Measurements from ENCODE around the gene PIGC. TPM values are rescaled to one million over a fixed set of nuclear protein-coding genes. Genes with fewer than 3 reads are reported as not detected.

The PIGC gene
- total and polyA plus RNA-seq, 4 experiments from 2014 or later = 48.9 to 132 (median 79.2) TPM

DNA sequence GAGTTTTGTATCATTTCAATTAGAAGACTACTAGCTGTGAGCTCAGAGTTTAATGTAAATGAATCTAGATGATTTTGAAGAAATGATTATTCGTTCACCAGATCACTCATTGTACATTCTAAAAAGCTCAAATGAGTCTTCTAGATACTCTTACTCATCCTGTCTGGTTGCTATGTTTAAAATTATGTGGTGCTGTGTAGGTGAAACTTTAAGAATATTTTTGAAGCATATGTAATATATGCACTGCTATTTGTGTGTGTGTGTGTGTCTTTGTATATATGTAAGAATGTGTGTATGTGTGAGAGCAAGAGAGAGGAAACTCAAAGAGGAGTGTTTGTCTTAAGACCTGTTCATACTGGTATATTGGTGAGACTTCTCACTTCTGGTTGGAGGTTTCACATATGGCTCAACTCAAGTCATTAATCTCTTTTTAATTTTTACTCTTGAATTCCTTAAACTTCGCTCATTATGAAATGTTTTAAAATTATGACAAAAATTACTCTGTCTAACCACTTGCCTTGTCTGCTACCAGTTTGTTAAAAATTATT, 32.0 kb downstream of the PIGC start:
- intact Hi-C loops (cut with micrococcal nuclease) = no loop called here
- no peak for DNase-seq
- no peaks in the 10 kb centered on the region for H3K4me1 ChIP-seq (ENCODE audit: insufficient read depth, low read length)
- no peaks in the 10 kb centered on the region for H3K27me3 Mint-ChIP-seq
- H3K9me3 ChIP-seq (ENCODE audit: control insufficient read depth in 1 of 2, low read length in 2 of 2) = no peaks in the 10 kb centered on the region
- no peak overlapping the region for H3K4me3 ChIP-seq (ENCODE audit: low read length in 2 of 2)
- POLR2A ChIA-PET (ENCODE audit: partially characterized antibody) = no interaction called here
- no peak overlapping the region for H3K27ac Mint-ChIP-seq
- CTCF ChIA-PET (ENCODE audit: partially characterized antibody) = interaction anchor here (1.0 to 1.8 kb wide), 2 partner anchors 12 to 37 kb away, joined by 3 to 8 read pairs; no protein-coding TSS in a partner anchor
- no peak overlapping the region for H3K27ac ChIP-seq (ENCODE audit: low read depth, low read length)
- H3K36me3 ChIP-seq (ENCODE audit: insufficient read depth, low read length) = no peaks in the 10 kb centered on the region
- H3K36me3 Mint-ChIP-seq = peaks cover 5 to 24% of the 10 kb centered on the region in 2 donors
- H3K27me3 ChIP-seq (ENCODE audit: insufficient read depth, low read length) = no peaks in the 10 kb centered on the region
- H3K4me1 Mint-ChIP-seq = no peaks in the 10 kb centered on the region
- no peak overlapping the region for H3K4me3 Mint-ChIP-seq
- H3K9me3 Mint-ChIP-seq = peaks cover 0 to 2% (median 0%) of the 10 kb centered on the region in 8 donors

DNA sequence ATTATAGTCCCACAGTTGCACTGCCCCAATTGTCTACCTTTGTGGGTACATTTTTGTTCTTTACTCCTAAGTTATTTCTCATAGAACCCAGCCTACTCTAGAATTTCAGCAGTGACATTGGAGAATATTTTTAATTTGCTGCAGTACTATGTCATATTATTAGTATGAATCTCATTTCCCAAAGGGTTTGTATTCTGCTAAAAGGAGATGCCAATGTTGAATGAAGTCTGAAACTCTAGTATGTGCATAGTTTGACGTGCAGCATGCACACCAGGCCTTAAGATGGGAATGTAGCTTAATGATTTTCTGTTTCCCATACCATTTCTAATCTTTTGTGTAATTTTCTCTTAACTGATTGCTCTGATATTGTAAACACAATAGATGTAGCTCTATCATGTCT, 33.8 kb downstream of the PIGC start:
- no peaks in the 10 kb centered on the region for H3K36me3 ChIP-seq (ENCODE audit: insufficient read depth, low read length)
- H3K27ac ChIP-seq (ENCODE audit: low read depth, low read length) = no peak overlapping the region
- no peak overlapping the region for H3K4me3 Mint-ChIP-seq
- H3K9me3 ChIP-seq (ENCODE audit: control insufficient read depth in 1 of 2, low read length in 2 of 2) = no peaks in the 10 kb centered on the region
- H3K27me3 Mint-ChIP-seq = no peaks in the 10 kb centered on the region
- no peaks in the 10 kb centered on the region for H3K4me1 ChIP-seq (ENCODE audit: insufficient read depth, low read length)
- H3K4me1 Mint-ChIP-seq = no peaks in the 10 kb centered on the region
- intact Hi-C loops (cut with micrococcal nuclease) = no loop called here
- CTCF ChIA-PET (ENCODE audit: partially characterized antibody) = interaction anchor here (1.1 to 1.8 kb wide), 2 partner anchors 10 to 18 kb away, joined by 3 to 8 read pairs; no protein-coding TSS in a partner anchor
- peaks cover 0 to 2% (median 0%) of the 10 kb centered on the region in 8 donors for H3K9me3 Mint-ChIP-seq
- H3K27me3 ChIP-seq (ENCODE audit: insufficient read depth, low read length) = no peaks in the 10 kb centered on the region
- no peak for DNase-seq
- H3K36me3 Mint-ChIP-seq = peaks cover 5 to 17% of the 10 kb centered on the region in 2 donors
- no peak overlapping the region for H3K27ac Mint-ChIP-seq
- POLR2A ChIA-PET (ENCODE audit: partially characterized antibody) = no interaction called here
- no peak overlapping the region for H3K4me3 ChIP-seq (ENCODE audit: low read length in 2 of 2)

DNA sequence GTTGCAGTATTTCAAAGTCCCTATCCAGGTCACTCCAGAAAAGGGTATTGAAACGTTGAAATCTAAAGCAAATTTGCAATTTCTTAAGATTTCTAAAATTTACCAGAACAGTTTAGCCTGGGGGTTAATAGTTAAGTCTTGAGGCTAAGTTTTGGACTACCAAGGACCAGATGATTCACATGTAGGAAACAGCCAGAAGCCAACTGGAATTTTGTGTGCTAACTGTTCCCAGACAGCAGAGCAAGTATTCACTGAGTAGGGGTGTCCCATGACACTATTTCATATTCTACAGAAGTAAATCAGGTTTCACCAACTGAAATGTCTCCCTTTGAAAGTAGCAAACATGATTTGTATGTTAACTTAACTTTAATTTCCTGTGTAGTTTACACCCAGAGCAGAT, 34.9 kb downstream of the PIGC start:
- peaks cover 0 to 2% (median 0%) of the 10 kb centered on the region in 8 donors for H3K9me3 Mint-ChIP-seq
- Histone ChIP-seq H3K27me3 (ENCODE audit: insufficient read depth, low read length) (no peaks in the 10 kb centered on the region), H3K36me3 (ENCODE audit: insufficient read depth, low read length) (no peaks in the 10 kb centered on the region), H3K4me3 (ENCODE audit: low read length in 2 of 2) (no peak overlapping the region), H3K27ac (ENCODE audit: low read depth, low read length) (no peak overlapping the region), H3K4me1 (ENCODE audit: insufficient read depth, low read length) (no peaks in the 10 kb centered on the region), H3K9me3 (ENCODE audit: control insufficient read depth in 1 of 2, low read length in 2 of 2) (no peaks in the 10 kb centered on the region)
- H3K27me3 Mint-ChIP-seq = no peaks in the 10 kb centered on the region
- no peaks in the 10 kb centered on the region for H3K4me1 Mint-ChIP-seq
- peaks cover 5 to 15% of the 10 kb centered on the region in 2 donors for H3K36me3 Mint-ChIP-seq
- ChIA-PET POLR2A (ENCODE audit: partially characterized antibody) (no interaction called here), CTCF (ENCODE audit: partially characterized antibody) (interaction anchor here (1.2 to 1.3 kb wide), 2 partner anchors 17 to 406 kb away, joined by 3 read pairs; no protein-coding TSS in a partner anchor)
- no peak overlapping the region for H3K4me3 Mint-ChIP-seq
- intact Hi-C loops (cut with micrococcal nuclease) = no loop called here
- DNase-seq = no peak
- H3K27ac Mint-ChIP-seq = no peak overlapping the region

DNA sequence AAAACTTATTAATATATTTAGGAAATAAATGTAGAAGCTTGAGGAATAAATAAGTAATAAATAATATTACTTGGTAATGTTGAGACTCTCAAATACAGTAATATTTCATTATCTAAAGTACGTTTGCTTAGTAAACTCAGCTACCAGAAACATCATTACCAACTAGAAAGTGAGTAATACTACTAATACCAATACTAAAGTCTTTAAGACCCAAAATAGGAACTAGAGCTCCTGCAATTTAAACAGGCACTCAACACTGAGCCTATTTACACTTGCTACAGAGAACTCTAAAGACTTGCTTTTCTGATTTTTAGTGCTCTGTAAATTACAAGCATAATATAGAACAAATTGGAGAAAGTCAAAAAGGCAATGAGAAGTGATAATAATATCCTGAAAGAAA, 36.9 kb downstream of the PIGC start:
- intact Hi-C loops (cut with micrococcal nuclease) = no loop called here
- no peak for DNase-seq
- H3K4me3 Mint-ChIP-seq = no peak overlapping the region
- no peak overlapping the region for H3K27ac Mint-ChIP-seq
- H3K9me3 Mint-ChIP-seq = no peaks in the 10 kb centered on the region
- H3K36me3 ChIP-seq (ENCODE audit: insufficient read depth, low read length) = no peaks in the 10 kb centered on the region
- H3K36me3 Mint-ChIP-seq = peaks cover 0 to 1% of the 10 kb centered on the region in 2 donors
- H3K27ac ChIP-seq (ENCODE audit: low read depth, low read length) = no peak overlapping the region
- no peak overlapping the region for H3K4me3 ChIP-seq (ENCODE audit: low read length in 2 of 2)
- ChIA-PET CTCF (ENCODE audit: partially characterized antibody) (no interaction called here), POLR2A (ENCODE audit: partially characterized antibody) (interaction anchor here (0.9 kb wide), 1 partner anchor 9 kb away, joined by 3 read pairs; no protein-coding TSS in a partner anchor)
- H3K9me3 ChIP-seq (ENCODE audit: control insufficient read depth in 1 of 2, low read length in 2 of 2) = no peaks in the 10 kb centered on the region
- H3K27me3 Mint-ChIP-seq = no peaks in the 10 kb centered on the region
- peaks cover 0 to 5% (median 4%) of the 10 kb centered on the region in 4 donors for H3K4me1 Mint-ChIP-seq
- no peaks in the 10 kb centered on the region for H3K4me1 ChIP-seq (ENCODE audit: insufficient read depth, low read length)
- no peaks in the 10 kb centered on the region for H3K27me3 ChIP-seq (ENCODE audit: insufficient read depth, low read length)

DNA sequence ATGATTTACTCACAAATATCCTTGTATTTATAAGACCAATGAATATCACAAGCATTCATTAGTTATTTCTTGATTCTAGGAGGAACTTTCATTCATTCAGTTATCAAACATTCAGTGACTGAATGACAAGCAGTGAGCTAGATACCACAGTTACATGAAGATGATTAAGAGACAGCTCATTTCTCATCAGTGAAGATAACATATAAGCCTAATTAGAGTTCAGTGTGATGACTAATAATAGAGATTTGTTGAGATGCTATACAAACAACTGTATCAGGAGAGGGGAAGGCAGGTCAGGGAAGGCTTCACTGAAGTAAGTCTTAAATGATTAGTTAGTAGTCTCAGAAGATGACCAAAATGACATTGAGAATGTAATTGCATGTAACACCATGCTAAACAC, 38.0 kb downstream of the PIGC start:
- no peaks in the 10 kb centered on the region for H3K36me3 ChIP-seq (ENCODE audit: insufficient read depth, low read length)
- DNase-seq = no peak
- no peak overlapping the region for H3K27ac ChIP-seq (ENCODE audit: low read depth, low read length)
- H3K27ac Mint-ChIP-seq = no peak overlapping the region
- H3K4me1 Mint-ChIP-seq = peaks cover 2 to 8% (median 4%) of the 10 kb centered on the region in 4 donors
- ChIA-PET POLR2A (ENCODE audit: partially characterized antibody) (interaction anchor here (0.6 kb wide), 1 partner anchor 24 kb away, joined by 3 read pairs; no protein-coding TSS in a partner anchor), CTCF (ENCODE audit: partially characterized antibody) (interaction anchor here (1.2 to 2.4 kb wide), 3 partner anchors 10 to 403 kb away, joined by 4 to 6 read pairs (median 5); no protein-coding TSS in a partner anchor)
- H3K4me3 Mint-ChIP-seq = no peak overlapping the region
- no peaks in the 10 kb centered on the region for H3K27me3 ChIP-seq (ENCODE audit: insufficient read depth, low read length)
- intact Hi-C loops (cut with micrococcal nuclease) = no loop called here
- no peaks in the 10 kb centered on the region for H3K9me3 Mint-ChIP-seq
- H3K4me3 ChIP-seq (ENCODE audit: low read length in 2 of 2) = no peak overlapping the region
- no peaks in the 10 kb centered on the region for H3K9me3 ChIP-seq (ENCODE audit: control insufficient read depth in 1 of 2, low read length in 2 of 2)
- H3K27me3 Mint-ChIP-seq = no peaks in the 10 kb centered on the region
- H3K4me1 ChIP-seq (ENCODE audit: insufficient read depth, low read length) = no peaks in the 10 kb centered on the region
- no peaks in the 10 kb centered on the region for H3K36me3 Mint-ChIP-seq

DNA sequence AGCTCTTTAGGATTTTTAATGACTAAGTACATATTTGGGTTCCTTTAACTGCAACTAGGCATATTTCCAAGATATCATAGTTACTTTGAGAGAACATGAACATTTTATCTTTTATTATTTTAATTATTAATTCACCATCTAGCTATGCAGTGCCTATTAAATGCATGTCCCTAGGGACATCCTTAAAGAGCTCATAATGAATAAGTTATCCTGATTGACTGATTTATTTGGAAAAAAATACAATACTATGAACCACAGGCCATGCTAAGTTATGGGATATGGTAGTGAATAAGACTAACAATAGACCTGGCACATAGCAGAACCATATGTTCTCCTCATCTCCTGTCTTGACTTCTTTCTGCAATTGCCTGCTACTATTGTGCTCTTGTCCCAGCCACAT, 39.7 kb downstream of the PIGC start:
- ChIA-PET CTCF (ENCODE audit: partially characterized antibody) (interaction anchor here (0.8 to 2.4 kb wide), 8 partner anchors 11 to 603 kb away, joined by 3 to 15 read pairs (median 5); partner anchors contain the start of gene PIGC), POLR2A (ENCODE audit: partially characterized antibody) (no interaction called here)
- Histone ChIP-seq H3K4me1 (ENCODE audit: insufficient read depth, low read length) (peaks cover 15% of the 10 kb centered on the region), H3K4me3 (ENCODE audit: low read length in 2 of 2) (no peak overlapping the region), H3K36me3 (ENCODE audit: insufficient read depth, low read length) (no peaks in the 10 kb centered on the region), H3K27ac (ENCODE audit: low read depth, low read length) (no peak overlapping the region), H3K27me3 (ENCODE audit: insufficient read depth, low read length) (no peaks in the 10 kb centered on the region), H3K9me3 (ENCODE audit: control insufficient read depth in 1 of 2, low read length in 2 of 2) (no peaks in the 10 kb centered on the region)
- Mint-ChIP-seq H3K4me1 (peaks cover 13 to 26% (median 20%) of the 10 kb centered on the region in 4 donors), H3K27me3 (no peaks in the 10 kb centered on the region), H3K9me3 (no peaks in the 10 kb centered on the region), H3K36me3 (no peaks in the 10 kb centered on the region), H3K4me3 (no peak overlapping the region), H3K27ac (no peak overlapping the region)
- no peak for DNase-seq
- intact Hi-C loops (cut with micrococcal nuclease) = no loop called here

DNA sequence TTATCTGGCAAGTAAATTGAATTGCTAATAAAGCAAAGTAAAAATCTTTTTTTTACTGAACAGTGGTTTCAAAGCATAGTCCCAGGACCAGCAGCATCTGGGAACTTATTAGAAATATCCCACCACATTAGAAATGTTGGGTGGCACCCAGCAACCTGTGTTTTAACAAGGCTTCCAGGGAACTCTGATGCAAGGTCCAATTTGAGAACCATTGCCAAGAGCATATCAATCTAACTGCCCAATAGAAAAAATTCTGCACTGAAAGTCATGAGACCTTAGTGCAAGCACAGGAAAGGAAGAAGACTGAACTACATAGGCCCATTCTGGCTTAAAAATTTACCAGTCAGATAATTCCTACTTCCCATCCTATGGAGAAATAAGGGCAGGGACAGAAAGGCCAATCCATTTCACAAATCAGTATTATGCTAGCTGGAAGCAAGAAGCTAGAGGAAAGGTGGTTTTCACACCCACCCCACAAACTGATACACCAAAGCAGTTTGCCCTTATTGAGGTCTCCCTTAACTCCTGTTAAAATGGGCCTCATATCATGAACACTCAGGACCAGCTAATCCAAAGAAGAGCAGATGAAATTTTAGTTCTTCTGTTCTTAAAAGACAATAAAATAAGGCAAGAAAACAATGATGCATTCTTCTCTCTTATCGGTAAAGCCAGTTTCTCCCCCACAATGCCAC, 40.8 kb downstream of the PIGC start:
- H3K9me3 Mint-ChIP-seq = no peaks in the 10 kb centered on the region
- no peak overlapping the region for H3K4me3 Mint-ChIP-seq
- no peaks in the 10 kb centered on the region for H3K36me3 Mint-ChIP-seq
- ChIA-PET POLR2A (ENCODE audit: partially characterized antibody) (no interaction called here), CTCF (ENCODE audit: partially characterized antibody) (interaction anchor here (0.8 to 6.1 kb wide), 7 partner anchors 41 to 602 kb away, joined by 3 to 58 read pairs (median 9); partner anchors contain the start of gene PIGC)
- H3K4me1 ChIP-seq (ENCODE audit: insufficient read depth, low read length) = peaks cover 26% of the 10 kb centered on the region
- no peaks in the 10 kb centered on the region for H3K9me3 ChIP-seq (ENCODE audit: control insufficient read depth in 1 of 2, low read length in 2 of 2)
- no peaks in the 10 kb centered on the region for H3K27me3 ChIP-seq (ENCODE audit: insufficient read depth, low read length)
- no peaks in the 10 kb centered on the region for H3K27me3 Mint-ChIP-seq
- intact Hi-C loops (cut with micrococcal nuclease) = no loop called here
- H3K27ac ChIP-seq (ENCODE audit: low read depth, low read length) = no peak overlapping the region
- H3K4me1 Mint-ChIP-seq = peaks cover 22 to 37% (median 30%) of the 10 kb centered on the region in 4 donors
- H3K36me3 ChIP-seq (ENCODE audit: insufficient read depth, low read length) = no peaks in the 10 kb centered on the region
- no peak overlapping the region for H3K27ac Mint-ChIP-seq
- no peak for DNase-seq
- no peak overlapping the region for H3K4me3 ChIP-seq (ENCODE audit: low read length in 2 of 2)
